Measurements from ENCODE around the gene YAE1. TPM values are rescaled to one million over a fixed set of nuclear protein-coding genes. Genes with fewer than 3 reads are reported as not detected.

Gene YAE1
- total RNA-seq, 1 donor from 2014 or later = 25.3 TPM

- DNase-seq (ENCODE audit: low spot score) = no peak
These were observed 40.7 kb downstream of the YAE1 start for GRCh38 chr7:39606941-39607340.

GRCh38 chr7:39607865-39608264 is 41.7 kb downstream of the YAE1 start:
- DNase-seq (ENCODE audit: low spot score) = no peak

- DNase-seq (ENCODE audit: low spot score) = no peak
These were observed 42.1 kb downstream of the YAE1 start for GRCh38 chr7:39608278-39608677.

- no peak for DNase-seq (ENCODE audit: low spot score)
These were observed 43.1 kb downstream of the YAE1 start for GRCh38 chr7:39609113-39609934.

- DNase-seq (ENCODE audit: low spot score) = no peak
These were observed 43.7 kb downstream of the YAE1 start for GRCh38 chr7:39609935-39610263.

GRCh38 chr7:39613577-39613976 is 47.4 kb downstream of the YAE1 start:
- DNase-seq (ENCODE audit: low spot score) = no peak

GRCh38 chr7:39614299-39614698 is 48.1 kb downstream of the YAE1 start:
- DNase-seq (ENCODE audit: low spot score) = no peak

- no peak for DNase-seq (ENCODE audit: low spot score)
These were observed 49.3 kb downstream of the YAE1 start for GRCh38 chr7:39615350-39615975.

- no peak for DNase-seq (ENCODE audit: low spot score)
These were observed 49.9 kb downstream of the YAE1 start for GRCh38 chr7:39616138-39616537.

GRCh38 chr7:39617005-39617404 is 50.8 kb downstream of the YAE1 start:
- no peak for DNase-seq (ENCODE audit: low spot score)

GRCh38 chr7:39618868-39619267 is 52.7 kb downstream of the YAE1 start:
- no peak for DNase-seq (ENCODE audit: low spot score)

- no peak for DNase-seq (ENCODE audit: low spot score)
These were observed 54.3 kb downstream of the YAE1 start for GRCh38 chr7:39620486-39620885.

GRCh38 chr7:39621261-39621660 is 55.1 kb downstream of the YAE1 start:
- DNase-seq (ENCODE audit: low spot score) = no peak

- no peak for DNase-seq (ENCODE audit: low spot score)
These were observed 55.7 kb downstream of the YAE1 start for GRCh38 chr7:39621784-39622411.

Other genes with a start within 250 kb of the YAE1 start
- gene RALA, start 57.2 kb downstream of the YAE1 start, total RNA-seq (ENCODE audit: insufficient read depth, low replicate concordance) = 7.5 TPM